Right atrium auricular region (tissue), 2 donors: ENCODE results near the gene ASCL4. TPM values are rescaled to one million over a fixed set of nuclear protein-coding genes. Genes with fewer than 3 reads are reported as not detected.

Experiments
- DNase-seq: peaks from one replicate; pipeline ENCODE4 v3.0.0-alpha.2; 2019; ENCODE audit warnings: low spot score
- H3K27ac ChIP-seq, 2 donors: fragments of 200-600 bp; sonication (generic); 1 replicate in 1 of 2; 2 replicates in 1 of 2; pipeline ENCODE4 v1.5.1; 2016 to 2019
- H3K27me3 ChIP-seq, 2 donors: fragments of 200-600 bp; sonication (generic); one replicate each; pipeline versions ENCODE4 v1.5.1 to v1.6.0; 2017 to 2019
- H3K36me3 ChIP-seq: fragments of 200-600 bp; sonication (generic); one replicate; pipeline ENCODE4 v1.5.1; 2016
- H3K4me1 ChIP-seq, 2 donors: fragments of 200-600 bp; sonication (generic); one replicate each; pipeline versions ENCODE4 v1.5.1 to v1.6.0; 2017 to 2019
- H3K4me3 ChIP-seq, 2 donors: fragments of 200-600 bp; sonication (generic); 1 replicate in 1 of 2; 2 replicates in 1 of 2; pipeline ENCODE4 v1.5.1; 2017 to 2019; ENCODE audit warnings: mild to moderate bottlenecking in 1 of 2, moderate library complexity in 1 of 2
- H3K9me3 ChIP-seq, 2 donors: fragments of 200-600 bp; sonication (generic); one replicate each; pipeline ENCODE4 v1.5.1; 2019
- CTCF ChIP-seq, 2 donors: fragments of 200-600 bp; sonication (generic); IDR thresholded peaks; one replicate each; pipeline ENCODE4 v1.5.1; 2019; ENCODE audit warnings: antibody characterized with exemption in 2 of 2
- total RNA-seq, 2 donors: library from RNA; depleted of rRNA; stranded (reverse); fragments of >200 nt; gene quantifications; one replicate each; pipeline ENCODE4 v1.1.0, GENCODE V29; 2016

The ASCL4 gene
- total RNA-seq, 2 donors from 2014 or later = not detected

- peaks cover 9 to 11% of the 10 kb centered on the region in 2 donors for H3K27me3 ChIP-seq
- no peaks in the 10 kb centered on the region for H3K36me3 ChIP-seq
- H3K4me1 ChIP-seq = peaks cover 0 to 8% of the 10 kb centered on the region in 2 donors
- no peak for DNase-seq
- no peak for TF ChIP-seq CTCF (IDR thresholded peaks at IDR 0.05)
- no peak overlapping the region for H3K4me3 ChIP-seq
- H3K9me3 ChIP-seq = no peaks in the 10 kb centered on the region
- H3K27ac ChIP-seq = no peak overlapping the region
Observed at GRCh38 chr12:107779077-107779831, 4.8 kb downstream of the ASCL4 start.

GRCh38 chr12:107780298-107780697 lies 5.8 kb downstream of the ASCL4 start:
- H3K27ac ChIP-seq = no peak overlapping the region
- TF ChIP-seq CTCF (IDR thresholded peaks at IDR 0.05) = no peak
- DNase-seq = no peak
- no peaks in the 10 kb centered on the region for H3K9me3 ChIP-seq
- H3K36me3 ChIP-seq = no peaks in the 10 kb centered on the region
- no peak overlapping the region for H3K4me3 ChIP-seq
- peaks cover 0 to 8% of the 10 kb centered on the region in 2 donors for H3K27me3 ChIP-seq
- peaks cover 0 to 4% of the 10 kb centered on the region in 2 donors for H3K4me1 ChIP-seq

- Histone ChIP-seq H3K36me3 (no peaks in the 10 kb centered on the region), H3K27me3 (no peaks in the 10 kb centered on the region), H3K27ac (no peak overlapping the region), H3K4me1 (no peaks in the 10 kb centered on the region), H3K4me3 (no peak overlapping the region), H3K9me3 (no peaks in the 10 kb centered on the region)
- DNase-seq = no peak
- no peak for TF ChIP-seq CTCF (IDR thresholded peaks at IDR 0.05)
Observed at GRCh38 chr12:107782067-107782466, 7.6 kb downstream of the ASCL4 start.

- Histone ChIP-seq H3K27me3 (no peaks in the 10 kb centered on the region), H3K27ac (no peak overlapping the region), H3K4me3 (no peak overlapping the region), H3K9me3 (no peaks in the 10 kb centered on the region), H3K4me1 (no peaks in the 10 kb centered on the region), H3K36me3 (no peaks in the 10 kb centered on the region)
- no peak for TF ChIP-seq CTCF (IDR thresholded peaks at IDR 0.05)
- DNase-seq = no peak
Observed at GRCh38 chr12:107783406-107784376, 9.2 kb downstream of the ASCL4 start.

GRCh38 chr12:107788281-107788680 lies 13.8 kb downstream of the ASCL4 start:
- H3K27ac ChIP-seq = no peak overlapping the region
- no peaks in the 10 kb centered on the region for H3K36me3 ChIP-seq
- H3K4me3 ChIP-seq = no peak overlapping the region
- H3K9me3 ChIP-seq = no peaks in the 10 kb centered on the region
- TF ChIP-seq CTCF (IDR thresholded peaks at IDR 0.05) = no peak
- no peaks in the 10 kb centered on the region for H3K4me1 ChIP-seq
- no peak for DNase-seq
- H3K27me3 ChIP-seq = no peaks in the 10 kb centered on the region
